ENCODE data around the gene TP73. TPM values are rescaled to one million over a fixed set of nuclear protein-coding genes. Genes with fewer than 3 reads are reported as not detected.

The TP73 gene
- total RNA-seq, 1 experiment from 2014 or later: 19.2 TPM

- TF ChIP-seq REST (IDR thresholded peaks at IDR 0.05; ENCODE audit: low read depth): no peak
- TF ChIP-seq POLR2A (IDR thresholded peaks at IDR 0.05; ENCODE audit: borderline replicate concordance, extremely low read depth, insufficient read depth, insufficient read length): no peak
- TF ChIP-seq EZH2 (IDR thresholded peaks at IDR 0.05): no peak
Measured at GRCh38 chr1:3656450-3657095, 4.3 kb downstream of the TP73 start (continued).

- Histone ChIP-seq H3K9me3 (ENCODE audit: control insufficient read depth in 1 of 2, insufficient read depth in 1 of 2, low read depth in 1 of 2, low read length in 2 of 2) (no peaks in the 10 kb centered on the region), H4K20me1 (ENCODE audit: insufficient read depth) (peaks cover 5% of the 10 kb centered on the region; the same call in 1 of the 2 replicates), H3K79me2 (ENCODE audit: insufficient read depth, low read length) (peaks cover 82% of the 10 kb centered on the region), H3K4me3 (replicated peaks in 1 of 2; ENCODE audit: low read depth in 1 of 2, low read length in 2 of 2) (no peak overlapping the region), H3K27me3 (ENCODE audit: insufficient read depth, low read length) (no peaks in the 10 kb centered on the region), H2AFZ (ENCODE audit: low read depth, low read length, poor library complexity, severe bottlenecking) (no peak overlapping the region), H3K36me3 (ENCODE audit: control insufficient read depth in 1 of 2, insufficient read depth in 2 of 2, low read length in 2 of 2) (no peaks in the 10 kb centered on the region), H3K4me2 (ENCODE audit: low read length) (no peak overlapping the region), H3K27ac (ENCODE audit: low read depth, low read length) (no peak overlapping the region), H3K4me1 (ENCODE audit: control insufficient read depth in 1 of 2, insufficient read depth in 2 of 2, low read length in 2 of 2) (peaks cover 9 to 10% of the 10 kb centered on the region in 2 experiments; a peak in 3 of 4 replicates), H3K9ac (ENCODE audit: low read length) (no peak overlapping the region), H3K9me2 (ENCODE audit: insufficient read depth) (no peaks in the 10 kb centered on the region)
- TF ChIP-seq RAD21 (IDR thresholded peaks at IDR 0.05; ENCODE audit: low read depth) (no peak), EGR1 (IDR thresholded peaks at IDR 0.05; ENCODE audit: low read depth) (no peak), SP1 (IDR thresholded peaks at IDR 0.05; ENCODE audit: low read depth) (no peak), TCF7L2 (IDR thresholded peaks at IDR 0.05; ENCODE audit: borderline replicate concordance, extremely low read depth, insufficient read depth, insufficient read length) (no peak), ZNF274 (IDR thresholded peaks at IDR 0.05; ENCODE audit: low read depth, low read length) (no peak), FOSL1 (IDR thresholded peaks at IDR 0.05; ENCODE audit: low read depth) (no peak), CTCF (IDR thresholded peaks at IDR 0.05 in 2 of 3, conservative IDR thresholded peaks at IDR 0.05 in 1 of 3; ENCODE audit: borderline replicate concordance in 1 of 3, insufficient read depth in 1 of 3, low read depth in 2 of 3, low read length in 2 of 3) (no peak), CEBPB (IDR thresholded peaks at IDR 0.05; ENCODE audit: low read depth) (no peak), REST (IDR thresholded peaks at IDR 0.05; ENCODE audit: low read depth) (no peak), SRF (IDR thresholded peaks at IDR 0.05; ENCODE audit: low read depth) (no peak), MAX (IDR thresholded peaks at IDR 0.05) (no peak)
- ATAC-seq (no peak), DNase-seq (ENCODE audit: low read depth, low spot score) (no peak)
- ChIA-PET CTCF (no interaction called here), RAD21 (ENCODE audit: low non-redundant PET in 1 of 2, low total read pairs in 2 of 2, uncharacterized antibody in 2 of 2, unreplicated experiment in 2 of 2) (no interaction called here), POLR2A (no interaction called here)
- intact Hi-C loops (cut with micrococcal nuclease): no loop called here
- no TSS peak for BruUV-seq (replicated peaks)
Measured at GRCh38 chr1:3657096-3657475, 4.8 kb downstream of the TP73 start.
